DND-41 (cell line): ENCODE results near the gene HMSD.

Source experiments
- ATAC-seq: fragments of 200-7000 bp; cut with Tn5 transposase; 3 replicates; pipeline ENCODE4 v1.9.1; 2021; ENCODE audit warnings: low read depth; ENCODE audit not compliant: insufficient read depth
- DNase-seq: peaks from one replicate; pipeline ENCODE4 v3.0.0-alpha.2; 2020
- H2AFZ ChIP-seq: 2 replicates; pipeline ENCODE4 v1.6.0; 2012; ENCODE audit warnings: low read depth, low read length
- H3K27ac ChIP-seq: 2 replicates; pipeline ENCODE4 v1.5.1; 2012; ENCODE audit warnings: low read length, inconsistent platforms
- H3K27me3 ChIP-seq: fragments of 200-600 bp; sonication (generic); 2 replicates; pipeline ENCODE4 v1.6.0; 2012; ENCODE audit warnings: low read length, mild to moderate bottlenecking, inconsistent platforms; ENCODE audit not compliant: insufficient read depth, poor library complexity
- H3K36me3 ChIP-seq: 2 replicates; pipeline ENCODE4 v1.5.1; 2012; ENCODE audit warnings: low read length, inconsistent platforms; ENCODE audit not compliant: insufficient read depth
- H3K4me1 ChIP-seq: 2 replicates; pipeline ENCODE4 v1.5.1; 2012; ENCODE audit warnings: mild to moderate bottlenecking, low read length; ENCODE audit not compliant: insufficient read depth
- H3K4me2 ChIP-seq: 2 replicates; pipeline ENCODE4 v1.6.0; 2012; ENCODE audit warnings: mild to moderate bottlenecking, moderate library complexity, low read length, inconsistent platforms; ENCODE audit not compliant: insufficient read depth
- H3K4me3 ChIP-seq, 2 experiments: fragments of 200-600 bp in 1 of 2; shearing (Covaris generic) in 1 of 2; 2 replicates each; pipeline ENCODE4 v1.5.1; 2012 to 2016; ENCODE audit warnings: inconsistent platforms in 2 of 2, low read length in 2 of 2, mild to moderate bottlenecking in 2 of 2, low read depth in 1 of 2, moderate library complexity in 1 of 2
- H3K79me2 ChIP-seq: 2 replicates; pipeline ENCODE4 v1.6.0; 2012; ENCODE audit warnings: low read length, inconsistent platforms; ENCODE audit not compliant: insufficient read depth
- H3K9ac ChIP-seq: 2 replicates; pipeline ENCODE4 v1.6.0; 2012; ENCODE audit warnings: low read depth, mild to moderate bottlenecking, inconsistent platforms, low read length, moderate library complexity
- H3K9me3 ChIP-seq: 2 replicates; pipeline ENCODE4 v1.5.1; 2012; ENCODE audit warnings: low read length, moderate library complexity, mild to moderate bottlenecking, inconsistent platforms; ENCODE audit not compliant: insufficient read depth, severe bottlenecking
- H4K20me1 ChIP-seq: 2 replicates; pipeline ENCODE4 v1.6.0; 2012; ENCODE audit warnings: low read length; ENCODE audit not compliant: insufficient read depth
- CTCF ChIP-seq: IDR thresholded peaks from 2 replicates; pipeline ENCODE4 v1.5.1; 2012; ENCODE audit warnings: borderline replicate concordance, low read length, moderate library complexity, mild to moderate bottlenecking; ENCODE audit not compliant: poor library complexity, severe bottlenecking; ENCODE audit errors: extremely low read depth
- EZH2 ChIP-seq: IDR thresholded peaks from 3 replicates; pipeline ENCODE4 v1.6.1; 2012; ENCODE audit warnings: borderline replicate concordance, low read depth, mild to moderate bottlenecking, moderate library complexity, low read length, inconsistent platforms; ENCODE audit not compliant: severe bottlenecking

HMSD gene

GRCh38 chr18:63981719-63982118 is 32.6 kb downstream of the HMSD start:
- ATAC-seq = no peak

GRCh38 chr18:63982361-63982760 is 33.3 kb downstream of the HMSD start:
- Histone ChIP-seq H3K4me3 (no peak overlapping the region), H3K9me3 (no peaks in the 10 kb centered on the region), H2AFZ (no peak overlapping the region), H3K27ac (no peak overlapping the region; the same call in 1 of the 2 replicates), H3K4me1 (peaks cover 33% of the 10 kb centered on the region), H3K36me3 (peaks cover 34% of the 10 kb centered on the region), H3K27me3 (no peaks in the 10 kb centered on the region), H3K4me2 (no peak overlapping the region), H3K79me2 (peaks cover 5% of the 10 kb centered on the region; the same call in 1 of the 2 replicates), H4K20me1 (no peaks in the 10 kb centered on the region), H3K9ac (no peak overlapping the region)
- no peak for TF ChIP-seq EZH2
- no peak for TF ChIP-seq CTCF
- DNase-seq = no peak
- no peak for ATAC-seq

More at GRCh38 chr18:63981719-63982118, 32.6 kb downstream of the HMSD start:
- Histone ChIP-seq H3K27me3 (no peaks in the 10 kb centered on the region), H3K4me3 (no peak overlapping the region), H2AFZ (no peak overlapping the region), H4K20me1 (no peaks in the 10 kb centered on the region), H3K79me2 (peaks cover 5% of the 10 kb centered on the region; the same call in 1 of the 2 replicates), H3K36me3 (peaks cover 29% of the 10 kb centered on the region), H3K9ac (no peak overlapping the region), H3K27ac (peak overlapping the region; percentile 69), H3K4me1 (peaks cover 33% of the 10 kb centered on the region), H3K4me2 (no peak overlapping the region), H3K9me3 (no peaks in the 10 kb centered on the region)
- no peak for DNase-seq
- no peak for TF ChIP-seq EZH2

GRCh38 chr18:63986885-63987284 is 37.8 kb downstream of the HMSD start:
- Histone ChIP-seq H3K9me3 (peaks cover under 1% of the 10 kb centered on the region), H3K27ac (no peak overlapping the region), H2AFZ (no peak overlapping the region), H3K4me2 (no peak overlapping the region), H3K36me3 (peaks cover 24% of the 10 kb centered on the region), H3K4me3 (no peak overlapping the region), H3K27me3 (no peaks in the 10 kb centered on the region), H4K20me1 (no peaks in the 10 kb centered on the region), H3K4me1 (peaks cover 5% of the 10 kb centered on the region; the same call in 1 of the 2 replicates), H3K79me2 (no peaks in the 10 kb centered on the region), H3K9ac (no peak overlapping the region)
- ATAC-seq = no peak
- no peak for TF ChIP-seq CTCF
- no peak for TF ChIP-seq EZH2
- no peak for DNase-seq

- H3K4me3 ChIP-seq = no peak overlapping the region
- no peaks in the 10 kb centered on the region for H3K27me3 ChIP-seq
- TF ChIP-seq EZH2 (no peak), CTCF (no peak)
- DNase-seq (no peak), ATAC-seq (no peak)
- H3K4me2 ChIP-seq = no peak overlapping the region
- H3K79me2 ChIP-seq = no peaks in the 10 kb centered on the region
- peaks cover 13% of the 10 kb centered on the region for H3K4me1 ChIP-seq
- no peaks in the 10 kb centered on the region for H4K20me1 ChIP-seq
- peaks cover 15% of the 10 kb centered on the region for H3K36me3 ChIP-seq
- H3K9ac ChIP-seq = no peak overlapping the region
- H2AFZ ChIP-seq = no peak overlapping the region
- H3K9me3 ChIP-seq = peaks cover 7% of the 10 kb centered on the region
- no peak overlapping the region; the same call in 1 of the 2 replicates for H3K27ac ChIP-seq
Measured at GRCh38 chr18:63987743-63988142, 38.6 kb downstream of the HMSD start.
